GM20000 (cell line): Measurements from ENCODE around the gene TRIM25.

Experiments used
- DNase-seq: peaks from one replicate; pipeline ENCODE4 v3.0.0; 2012; ENCODE audit warnings: low spot score
- TF ChIP-seq, protein P1 (sequence below): IDR thresholded peaks from 2 replicates; pipeline ENCODE4 v1.5.1; 2012; ENCODE audit warnings: mild to moderate bottlenecking, control low read depth; ENCODE audit errors: extremely low read depth, missing control alignments

Gene TRIM25

DNA sequence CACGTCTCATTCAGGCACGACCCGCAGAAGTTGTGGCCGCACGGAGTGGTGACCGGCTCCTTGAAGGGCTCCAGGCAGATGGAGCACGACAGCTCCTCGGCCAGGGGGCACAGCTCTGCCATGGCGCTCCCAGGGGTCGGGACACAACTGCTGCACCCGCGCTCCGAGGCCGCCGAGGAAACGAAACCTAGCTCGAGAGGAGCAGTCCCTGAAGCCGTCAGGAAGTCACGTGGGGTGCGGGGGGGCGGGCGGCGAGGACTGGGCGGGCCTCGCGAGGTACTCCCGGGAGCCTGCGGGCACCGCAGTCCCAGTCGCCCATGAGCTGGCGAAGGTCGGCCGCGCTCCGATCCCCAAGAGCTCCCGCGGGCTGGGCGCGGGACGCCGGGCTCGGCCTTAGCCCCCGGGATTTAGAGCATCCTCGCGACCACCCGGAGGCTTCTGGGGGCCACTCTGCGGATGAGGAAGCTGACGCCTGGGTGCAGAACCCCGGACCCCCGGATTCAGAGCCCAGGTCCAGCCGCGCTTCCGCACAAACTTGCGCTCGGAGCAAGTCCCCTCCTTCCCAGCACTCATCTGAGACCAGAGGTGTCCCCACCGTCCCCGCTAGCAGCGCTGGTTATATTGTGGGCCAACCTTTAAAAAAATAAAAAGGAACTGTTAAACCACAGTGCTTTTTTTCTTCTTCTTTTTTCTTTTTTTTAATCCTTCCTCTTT is at the start of gene TRIM25:
TRIM25 (minus strand) TSS at position 183 of the 714 bp plus-strand sequence; CDS start at position 122, 61 bp downstream.
- peak; percentile 96 for DNase-seq
- TF ChIP-seq, protein P1, sequence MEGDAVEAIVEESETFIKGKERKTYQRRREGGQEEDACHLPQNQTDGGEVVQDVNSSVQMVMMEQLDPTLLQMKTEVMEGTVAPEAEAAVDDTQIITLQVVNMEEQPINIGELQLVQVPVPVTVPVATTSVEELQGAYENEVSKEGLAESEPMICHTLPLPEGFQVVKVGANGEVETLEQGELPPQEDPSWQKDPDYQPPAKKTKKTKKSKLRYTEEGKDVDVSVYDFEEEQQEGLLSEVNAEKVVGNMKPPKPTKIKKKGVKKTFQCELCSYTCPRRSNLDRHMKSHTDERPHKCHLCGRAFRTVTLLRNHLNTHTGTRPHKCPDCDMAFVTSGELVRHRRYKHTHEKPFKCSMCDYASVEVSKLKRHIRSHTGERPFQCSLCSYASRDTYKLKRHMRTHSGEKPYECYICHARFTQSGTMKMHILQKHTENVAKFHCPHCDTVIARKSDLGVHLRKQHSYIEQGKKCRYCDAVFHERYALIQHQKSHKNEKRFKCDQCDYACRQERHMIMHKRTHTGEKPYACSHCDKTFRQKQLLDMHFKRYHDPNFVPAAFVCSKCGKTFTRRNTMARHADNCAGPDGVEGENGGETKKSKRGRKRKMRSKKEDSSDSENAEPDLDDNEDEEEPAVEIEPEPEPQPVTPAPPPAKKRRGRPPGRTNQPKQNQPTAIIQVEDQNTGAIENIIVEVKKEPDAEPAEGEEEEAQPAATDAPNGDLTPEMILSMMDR: no peak

DNA sequence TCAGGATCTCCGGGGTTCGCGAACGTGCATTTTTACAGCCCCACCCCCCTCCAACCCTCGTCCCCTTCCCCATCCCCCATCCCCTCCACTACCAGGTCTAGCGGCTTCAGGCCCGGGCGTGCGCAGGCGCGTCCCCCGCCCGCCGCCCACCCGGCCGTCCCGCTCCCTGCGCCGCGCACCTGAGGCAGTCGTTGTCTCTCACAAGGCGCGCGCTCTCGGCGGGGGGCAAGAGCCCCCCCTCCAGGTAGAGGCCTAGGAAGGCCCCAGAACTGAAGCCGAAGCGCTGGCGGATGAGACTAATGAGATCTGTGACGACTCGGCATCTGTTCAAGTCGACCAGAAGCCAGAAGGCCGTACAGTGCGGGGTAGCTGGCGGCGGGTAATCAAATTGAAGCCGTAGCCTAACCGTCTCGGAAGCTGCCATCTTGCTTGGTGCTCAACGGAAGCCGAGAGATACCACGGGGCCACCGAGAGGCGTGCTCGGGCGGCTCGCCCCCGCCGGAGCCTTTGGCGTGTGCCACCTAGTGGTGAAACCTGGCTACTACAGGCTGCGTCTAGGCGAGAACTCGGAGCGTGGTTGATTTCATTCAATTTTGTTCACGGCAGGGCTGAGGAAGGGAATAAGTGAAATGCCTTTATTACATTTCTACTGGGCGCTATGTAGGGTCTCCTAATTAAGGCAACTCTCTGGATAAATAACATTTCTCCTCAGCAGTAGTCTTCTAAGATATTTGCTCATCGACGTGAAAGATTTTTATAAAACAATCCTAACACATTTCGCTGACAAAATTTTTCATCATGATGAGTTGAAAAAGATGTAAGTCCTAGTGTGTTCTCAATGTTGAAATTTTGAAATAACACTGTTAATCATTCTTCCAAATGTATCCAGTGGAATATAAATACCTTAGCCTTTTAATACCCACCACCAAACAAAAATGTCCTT is 47.0 kb upstream of the TRIM25 start, which contains the start of gene COIL:
COIL (minus strand) TSS at position 455 of the 943 bp plus-strand sequence; CDS start at position 424, 31 bp downstream.
- TF ChIP-seq, protein P1: peak; percentile 95
- DNase-seq: peak; percentile 95

- DNase-seq: no peak
- TF ChIP-seq, protein P1: no peak
Observed at GRCh38 chr17:56956992-56957391, 43.1 kb upstream of the TRIM25 start.

- no peak for DNase-seq
- TF ChIP-seq, protein P1: no peak
Observed at GRCh38 chr17:56949595-56949994, 35.7 kb upstream of the TRIM25 start.

GRCh38 chr17:56948491-56948890 is 34.6 kb upstream of the TRIM25 start:
- TF ChIP-seq, protein P1: no peak
- no peak for DNase-seq

GRCh38 chr17:56947741-56948140 is 33.9 kb upstream of the TRIM25 start:
- DNase-seq: no peak
- TF ChIP-seq, protein P1: no peak
